Esophagus muscularis mucosa (tissue), 4 donors: ENCODE measurements around the gene PRR18. TPM values are rescaled to one million over a fixed set of nuclear protein-coding genes. Genes with fewer than 3 reads are reported as not detected.

ENCODE experiments used
- DNase-seq: peaks from one replicate; pipeline ENCODE4 v3.0.0-alpha.2; 2017; ENCODE audit errors: extremely low spot score
- H3K27ac ChIP-seq, 4 donors: fragments of 200-600 bp; sonication (generic); replicated peaks in 1 of 4; 1 replicate in 3 of 4; 2 replicates in 1 of 4; pipeline ENCODE4 v1.5.1; 2016 to 2019; ENCODE audit warnings: mild to moderate bottlenecking in 1 of 4
- H3K27me3 ChIP-seq, 4 donors: fragments of 200-600 bp; sonication (generic); one replicate each; pipeline versions ENCODE4 v1.5.1 to v1.6.0; 2016 to 2019
- H3K36me3 ChIP-seq, 4 donors: fragments of 200-600 bp; sonication (generic); one replicate each; pipeline ENCODE4 v1.5.1; 2016 to 2019
- H3K4me1 ChIP-seq, 4 donors: fragments of 200-600 bp; sonication (generic); one replicate each; pipeline ENCODE4 v1.5.1; 2016 to 2019
- H3K4me3 ChIP-seq, 4 donors: fragments of 200-600 bp; sonication (generic); 1 replicate in 2 of 4; 2 replicates in 2 of 4; pipeline ENCODE4 v1.5.1; 2016 to 2019; ENCODE audit warnings: mild to moderate bottlenecking in 4 of 4, moderate library complexity in 1 of 4
- H3K9me3 ChIP-seq, 4 donors: fragments of 200-600 bp; sonication (generic); 1 replicate in 3 of 4; 2 replicates in 1 of 4; pipeline ENCODE4 v1.5.1; 2016 to 2019
- CTCF ChIP-seq, 3 experiments: fragments of 200-600 bp in 2 of 3; fragments of 450-650 bp in 1 of 3; sonication (generic) in 2 of 3; IDR thresholded peaks; one replicate each; pipeline ENCODE4 v1.5.1; 2017 to 2019; ENCODE audit warnings: antibody characterized with exemption in 3 of 3, mild to moderate bottlenecking in 2 of 3, moderate library complexity in 1 of 3
- EP300 ChIP-seq: sonication (generic); formaldehyde crosslinking; IDR thresholded peaks from one replicate; pipeline ENCODE4 v1.6.1; 2017; ENCODE audit warnings: antibody characterized with exemption
- POLR2A ChIP-seq: fragments of 450-650 bp; IDR thresholded peaks from one replicate; pipeline ENCODE4 v1.6.1; 2017; ENCODE audit warnings: antibody characterized with exemption, moderate library complexity, mild to moderate bottlenecking, low read depth
- POLR2AphosphoS5 ChIP-seq, 2 donors: sonication (generic); formaldehyde crosslinking; IDR thresholded peaks; one replicate each; pipeline ENCODE4 v1.6.1; 2017; ENCODE audit warnings: antibody characterized with exemption in 2 of 2
- WGBS: methylation state at CpG from one replicate; pipeline ENCODE4 v1.1.5; 2018; 5-methylcytosine and 5-hydroxymethylcytosine counted together
- intact Hi-C: fragments of 100-400 bp; cut with DNase I; formaldehyde crosslinking; loops from one replicate; pipeline ENCODE4 v1.15.1; 2023
- total RNA-seq, 4 donors: library from RNA; depleted of rRNA; stranded (reverse); fragments of >200 nt; gene quantifications; one replicate each; pipeline versions ENCODE4 v1.1.0 to v1.2.1, GENCODE V29; 2016

Gene PRR18
- total RNA-seq, 4 donors from 2014 or later = 0.23 TPM; not detected in 3

GRCh38 chr6:166285233-166285632 lies 23.0 kb downstream of the PRR18 start:
- Histone ChIP-seq H3K9me3 (no peaks in the 10 kb centered on the region), H3K27ac (no peak overlapping the region), H3K4me3 (no peak overlapping the region), H3K36me3 (no peaks in the 10 kb centered on the region), H3K27me3 (peaks cover 0 to 34% (median 0%) of the 10 kb centered on the region in 4 donors), H3K4me1 (no peaks in the 10 kb centered on the region)
- no peak for DNase-seq
- 59% methylated on average over 6 of the region's 6 CpGs for WGBS
- TF ChIP-seq CTCF (IDR thresholded peaks at IDR 0.05) = no peak
- TF ChIP-seq POLR2A = no peak
- no peak for TF ChIP-seq POLR2AphosphoS5 (IDR thresholded peaks at IDR 0.05)
- no peak for TF ChIP-seq EP300
- intact Hi-C loops = no loop called here

GRCh38 chr6:166284640-166285039 lies 23.6 kb downstream of the PRR18 start:
- H3K27ac ChIP-seq = no peak overlapping the region
- intact Hi-C loops = no loop called here
- WGBS = 88% methylated on average over 6 of the region's 6 CpGs
- H3K9me3 ChIP-seq = no peaks in the 10 kb centered on the region
- H3K4me3 ChIP-seq = no peak overlapping the region
- TF ChIP-seq POLR2A = no peak
- no peak for TF ChIP-seq CTCF (IDR thresholded peaks at IDR 0.05)
- TF ChIP-seq EP300 = no peak
- no peak for TF ChIP-seq POLR2AphosphoS5 (IDR thresholded peaks at IDR 0.05)
- no peaks in the 10 kb centered on the region for H3K36me3 ChIP-seq
- peaks cover 0 to 34% (median 0%) of the 10 kb centered on the region in 4 donors for H3K27me3 ChIP-seq
- no peaks in the 10 kb centered on the region for H3K4me1 ChIP-seq
- no peak for DNase-seq

- 69% methylated on average over 11 of the region's 11 CpGs for WGBS
- peaks cover 0 to 34% (median 0%) of the 10 kb centered on the region in 4 donors for H3K27me3 ChIP-seq
- no peak for DNase-seq
- H3K27ac ChIP-seq = no peak overlapping the region
- H3K36me3 ChIP-seq = no peaks in the 10 kb centered on the region
- peaks cover 0 to 2% (median 0%) of the 10 kb centered on the region in 4 donors for H3K4me1 ChIP-seq
- no peak overlapping the region for H3K4me3 ChIP-seq
- intact Hi-C loops = no loop called here
- TF ChIP-seq POLR2A (no peak), CTCF (IDR thresholded peaks at IDR 0.05) (no peak), EP300 (no peak), POLR2AphosphoS5 (IDR thresholded peaks at IDR 0.05) (no peak)
- no peaks in the 10 kb centered on the region for H3K9me3 ChIP-seq
Measured at GRCh38 chr6:166282394-166283032, 25.7 kb downstream of the PRR18 start.

GRCh38 chr6:166281104-166281503 lies 27.1 kb downstream of the PRR18 start:
- TF ChIP-seq CTCF (IDR thresholded peaks at IDR 0.05) (no peak), EP300 (no peak), POLR2A (no peak), POLR2AphosphoS5 (IDR thresholded peaks at IDR 0.05) (no peak)
- 90% methylated on average over 9 of the region's 9 CpGs for WGBS
- H3K4me1 ChIP-seq = peaks cover 0 to 12% (median 8%) of the 10 kb centered on the region in 4 donors
- H3K36me3 ChIP-seq = no peaks in the 10 kb centered on the region
- no peak overlapping the region for H3K4me3 ChIP-seq
- peaks cover 0 to 34% (median 0%) of the 10 kb centered on the region in 4 donors for H3K27me3 ChIP-seq
- no peaks in the 10 kb centered on the region for H3K9me3 ChIP-seq
- intact Hi-C loops = no loop called here
- no peak overlapping the region for H3K27ac ChIP-seq
- DNase-seq = no peak

GRCh38 chr6:166279393-166279679 lies 28.9 kb downstream of the PRR18 start:
- peaks cover 0 to 19% (median 14%) of the 10 kb centered on the region in 4 donors for H3K4me1 ChIP-seq
- peaks cover 0 to 43% (median 0%) of the 10 kb centered on the region in 4 donors for H3K27me3 ChIP-seq
- no peak overlapping the region for H3K4me3 ChIP-seq
- intact Hi-C loops = no loop called here
- WGBS = 85% methylated on average over 1 of the region's 1 CpG
- H3K36me3 ChIP-seq = no peaks in the 10 kb centered on the region
- DNase-seq = no peak
- H3K27ac ChIP-seq = no peak overlapping the region
- no peaks in the 10 kb centered on the region for H3K9me3 ChIP-seq
- no peak for TF ChIP-seq CTCF (IDR thresholded peaks at IDR 0.05)
- TF ChIP-seq POLR2A = no peak
- TF ChIP-seq EP300 = no peak
- TF ChIP-seq POLR2AphosphoS5 (IDR thresholded peaks at IDR 0.05) = no peak
